ENCODE results near the gene SNAI1.
"Not testable (repeated sequence)": the region's sequence is repeated elsewhere in the genome, so short reads cannot be mapped to it uniquely, and the experiment has no call there.

Gene SNAI1

DNA sequence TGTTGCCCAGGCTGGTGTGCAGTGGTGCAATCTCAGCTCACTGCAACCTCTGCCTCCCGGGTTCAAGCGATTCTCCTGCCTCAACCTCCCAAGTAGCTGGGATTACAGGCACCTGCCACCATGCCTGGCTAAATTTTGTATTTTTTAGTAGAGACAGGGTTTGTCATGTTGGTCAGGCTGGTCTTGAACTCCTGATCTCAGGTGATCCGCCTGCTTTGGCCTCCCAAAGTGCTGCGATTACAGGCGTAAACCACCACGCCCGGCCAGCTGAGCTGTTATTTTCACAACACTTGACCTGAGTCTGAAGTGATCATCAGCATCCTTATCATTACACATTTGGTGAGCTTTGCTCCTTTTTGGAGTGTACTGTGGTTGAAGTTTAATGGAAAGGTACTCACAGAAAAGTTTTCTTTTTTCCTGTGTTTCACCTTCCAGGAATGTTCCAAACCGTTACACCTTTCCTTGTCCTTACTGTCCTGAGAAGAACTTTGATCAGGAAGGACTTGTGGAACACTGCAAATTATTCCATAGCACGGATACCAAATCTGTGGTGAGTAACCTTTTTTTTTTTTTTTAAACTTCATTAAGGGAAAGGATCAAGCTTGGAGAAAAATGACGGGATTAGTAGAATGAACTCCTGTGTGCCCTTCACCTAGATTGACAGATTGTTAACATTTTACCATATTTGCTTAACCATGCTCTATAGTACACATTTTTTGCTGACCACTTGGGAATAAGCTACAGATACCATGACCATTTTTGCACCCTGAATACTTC lies 36.9 kb upstream of the SNAI1 start:
- Mint-ChIP-seq H3K9me3 (no peaks in the 10 kb centered on the region), H3K27me3 (ENCODE audit: low read depth) (no peaks in the 10 kb centered on the region), H3K4me3 (no peak overlapping the region), H3K4me1 (peaks cover 7% of the 10 kb centered on the region), H3K27ac (no peak overlapping the region), H3K36me3 (ENCODE audit: low read depth) (peaks cover 72% of the 10 kb centered on the region)
- TF ChIP-seq, protein P1, sequence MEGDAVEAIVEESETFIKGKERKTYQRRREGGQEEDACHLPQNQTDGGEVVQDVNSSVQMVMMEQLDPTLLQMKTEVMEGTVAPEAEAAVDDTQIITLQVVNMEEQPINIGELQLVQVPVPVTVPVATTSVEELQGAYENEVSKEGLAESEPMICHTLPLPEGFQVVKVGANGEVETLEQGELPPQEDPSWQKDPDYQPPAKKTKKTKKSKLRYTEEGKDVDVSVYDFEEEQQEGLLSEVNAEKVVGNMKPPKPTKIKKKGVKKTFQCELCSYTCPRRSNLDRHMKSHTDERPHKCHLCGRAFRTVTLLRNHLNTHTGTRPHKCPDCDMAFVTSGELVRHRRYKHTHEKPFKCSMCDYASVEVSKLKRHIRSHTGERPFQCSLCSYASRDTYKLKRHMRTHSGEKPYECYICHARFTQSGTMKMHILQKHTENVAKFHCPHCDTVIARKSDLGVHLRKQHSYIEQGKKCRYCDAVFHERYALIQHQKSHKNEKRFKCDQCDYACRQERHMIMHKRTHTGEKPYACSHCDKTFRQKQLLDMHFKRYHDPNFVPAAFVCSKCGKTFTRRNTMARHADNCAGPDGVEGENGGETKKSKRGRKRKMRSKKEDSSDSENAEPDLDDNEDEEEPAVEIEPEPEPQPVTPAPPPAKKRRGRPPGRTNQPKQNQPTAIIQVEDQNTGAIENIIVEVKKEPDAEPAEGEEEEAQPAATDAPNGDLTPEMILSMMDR (IDR thresholded peaks at IDR 0.05; ENCODE audit: unreplicated experiment in 3 of 3) = no peak

GRCh38 chr20:49948178-49948577 lies 34.6 kb upstream of the SNAI1 start:
- TF ChIP-seq, protein P1 (IDR thresholded peaks at IDR 0.05; ENCODE audit: unreplicated experiment in 3 of 3) = no peak
- H3K4me1 Mint-ChIP-seq = no peaks in the 10 kb centered on the region
- no peaks in the 10 kb centered on the region for H3K27me3 Mint-ChIP-seq (ENCODE audit: low read depth)
- no peaks in the 10 kb centered on the region for H3K9me3 Mint-ChIP-seq
- no peak overlapping the region for H3K27ac Mint-ChIP-seq
- peaks cover 78% of the 10 kb centered on the region for H3K36me3 Mint-ChIP-seq (ENCODE audit: low read depth)
- H3K4me3 Mint-ChIP-seq = no peak overlapping the region

DNA sequence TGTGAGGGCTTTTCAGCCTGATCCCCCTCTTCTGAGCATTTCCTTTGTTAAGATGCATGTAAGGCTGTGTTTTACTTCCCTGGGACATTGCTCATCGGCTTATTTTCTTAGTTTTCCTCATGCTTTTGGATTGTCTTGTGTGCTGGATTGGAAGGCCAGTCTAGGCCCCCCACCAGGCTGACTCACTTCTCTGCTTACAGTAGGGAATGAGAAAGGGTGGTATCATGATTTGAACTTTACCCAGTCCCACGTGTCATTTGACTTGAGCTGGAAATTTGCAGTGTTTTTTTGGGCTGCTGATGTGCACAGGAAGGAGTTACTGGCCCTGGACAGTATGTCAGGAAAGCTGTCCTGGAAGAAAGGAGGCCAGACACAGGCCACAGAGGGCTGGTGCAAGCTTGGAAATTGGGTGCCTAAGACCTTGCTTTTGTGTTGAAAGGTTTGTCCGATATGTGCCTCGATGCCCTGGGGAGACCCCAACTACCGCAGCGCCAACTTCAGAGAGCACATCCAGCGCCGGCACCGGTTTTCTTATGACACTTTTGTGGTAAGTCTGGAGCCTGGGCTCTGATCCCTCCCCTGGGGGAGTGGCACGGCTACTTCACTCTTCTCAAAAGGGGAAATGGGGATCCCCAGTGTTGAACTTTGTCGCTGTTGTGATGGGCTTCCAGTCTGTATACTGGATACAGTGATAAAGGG lies 33.8 kb upstream of the SNAI1 start:
- TF ChIP-seq, protein P1 (IDR thresholded peaks at IDR 0.05; ENCODE audit: unreplicated experiment in 3 of 3) = no peak
- peaks cover 81% of the 10 kb centered on the region for H3K36me3 Mint-ChIP-seq (ENCODE audit: low read depth)
- no peaks in the 10 kb centered on the region for H3K9me3 Mint-ChIP-seq
- no peak overlapping the region for H3K27ac Mint-ChIP-seq
- no peak overlapping the region for H3K4me3 Mint-ChIP-seq
- no peaks in the 10 kb centered on the region for H3K27me3 Mint-ChIP-seq (ENCODE audit: low read depth)
- H3K4me1 Mint-ChIP-seq = no peaks in the 10 kb centered on the region

DNA sequence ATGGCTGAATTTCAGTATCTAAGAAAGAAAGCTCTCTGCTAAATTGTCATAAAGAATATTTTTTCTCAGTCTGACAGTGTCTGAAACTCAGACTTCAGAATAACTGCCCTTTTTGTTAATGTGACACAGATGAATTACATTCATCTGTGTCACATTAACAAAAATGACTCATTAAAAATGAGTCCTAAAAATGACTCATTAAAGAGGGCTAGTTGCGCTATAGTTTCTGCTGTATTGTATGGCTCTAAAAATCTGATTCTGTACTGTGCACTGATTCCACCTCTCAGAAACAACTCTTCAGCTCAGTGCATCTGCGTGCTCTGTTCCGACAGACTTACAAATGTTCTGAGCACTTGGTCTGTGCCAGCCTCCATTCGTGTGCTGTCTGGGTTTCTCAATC lies 31.6 kb upstream of the SNAI1 start:
- Mint-ChIP-seq H3K27me3 (ENCODE audit: low read depth) (no peaks in the 10 kb centered on the region), H3K9me3 (no peaks in the 10 kb centered on the region), H3K36me3 (ENCODE audit: low read depth) (peaks cover 76% of the 10 kb centered on the region), H3K4me3 (no peak overlapping the region), H3K4me1 (no peaks in the 10 kb centered on the region), H3K27ac (no peak overlapping the region)
- TF ChIP-seq, protein P1 (IDR thresholded peaks at IDR 0.05; ENCODE audit: unreplicated experiment in 3 of 3) = no peak

DNA sequence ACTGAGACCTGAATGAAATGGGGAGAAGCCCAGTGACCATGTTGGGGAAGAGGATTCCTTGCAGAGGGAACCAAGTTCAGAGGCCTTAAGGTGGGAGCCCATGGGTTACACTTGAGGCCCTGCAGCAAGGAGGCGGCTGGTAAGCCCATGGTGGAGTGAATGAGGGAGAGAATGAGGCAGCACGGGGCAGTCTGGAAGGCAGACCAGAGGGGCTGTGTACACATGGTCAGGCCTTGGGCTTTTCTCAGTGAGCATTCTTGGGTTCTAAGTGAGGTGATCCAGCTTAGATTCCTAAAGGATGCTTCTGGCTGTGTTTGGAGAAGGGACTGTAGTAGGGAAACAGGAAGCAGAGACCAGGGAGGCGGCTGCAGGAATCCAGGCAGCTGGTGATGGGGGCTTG lies 27.6 kb upstream of the SNAI1 start:
- Mint-ChIP-seq H3K36me3 (ENCODE audit: low read depth) (peaks cover 73% of the 10 kb centered on the region), H3K9me3 (no peaks in the 10 kb centered on the region), H3K4me3 (no peak overlapping the region), H3K27ac (no peak overlapping the region), H3K27me3 (ENCODE audit: low read depth) (no peaks in the 10 kb centered on the region), H3K4me1 (no peaks in the 10 kb centered on the region)
- TF ChIP-seq, protein P1 (IDR thresholded peaks at IDR 0.05; ENCODE audit: unreplicated experiment in 3 of 3) = no peak

DNA sequence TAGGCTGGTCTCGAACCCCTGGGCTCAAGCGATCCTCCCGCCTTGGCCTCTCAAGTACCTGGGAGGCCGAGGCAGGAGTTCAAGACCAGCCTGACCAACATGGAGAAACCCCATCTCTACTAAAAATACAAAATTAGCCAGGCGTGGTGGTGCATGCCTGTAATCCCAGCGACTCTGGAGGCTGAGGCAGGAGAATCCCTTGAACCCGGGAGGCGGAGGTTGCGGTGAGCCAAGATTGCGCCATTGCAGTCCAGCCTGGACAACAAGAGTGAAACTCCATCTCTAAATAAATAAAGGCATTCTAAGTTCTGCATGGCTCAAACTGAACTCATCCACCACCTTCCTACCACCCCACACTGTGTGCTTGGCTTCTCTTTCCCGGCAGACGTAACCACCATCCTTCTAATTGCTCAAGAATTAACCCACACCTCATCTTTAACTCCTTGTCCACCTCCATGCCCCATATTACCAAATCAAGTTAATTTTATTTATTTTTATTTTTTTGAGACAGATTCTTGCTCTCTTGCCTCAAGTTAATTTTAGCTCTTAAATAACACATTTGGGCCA lies 26.9 kb upstream of the SNAI1 start:
- not testable (repeated sequence) for H3K27me3 Mint-ChIP-seq (ENCODE audit: low read depth); H3K27ac Mint-ChIP-seq; H3K9me3 Mint-ChIP-seq; H3K4me1 Mint-ChIP-seq; H3K4me3 Mint-ChIP-seq
- H3K36me3 Mint-ChIP-seq (ENCODE audit: low read depth) = peaks cover 67% of the 10 kb centered on the region
